Measurements from ENCODE around the gene SEPTIN6.

The SEPTIN6 gene

DNA sequence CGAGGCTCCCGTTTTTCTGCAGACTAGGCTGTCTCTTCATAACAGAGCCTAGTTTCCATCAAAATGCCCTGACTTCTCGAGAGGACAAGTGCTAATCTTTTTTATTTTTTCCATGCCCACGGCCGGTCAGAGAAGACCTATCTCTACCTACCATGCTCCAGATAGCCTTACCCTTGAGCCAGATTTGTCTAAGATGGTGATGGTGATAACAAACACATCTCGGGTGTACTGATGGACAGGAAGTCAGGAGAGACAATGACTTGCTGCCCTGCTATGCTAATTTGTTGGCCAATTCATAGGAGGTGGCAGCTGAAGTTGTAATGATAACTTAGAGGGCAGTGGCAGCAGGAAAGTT is 44.6 kb downstream of the SEPTIN6 start:
- DNase-seq (ENCODE audit: low read depth, low spot score) = no peak

DNA sequence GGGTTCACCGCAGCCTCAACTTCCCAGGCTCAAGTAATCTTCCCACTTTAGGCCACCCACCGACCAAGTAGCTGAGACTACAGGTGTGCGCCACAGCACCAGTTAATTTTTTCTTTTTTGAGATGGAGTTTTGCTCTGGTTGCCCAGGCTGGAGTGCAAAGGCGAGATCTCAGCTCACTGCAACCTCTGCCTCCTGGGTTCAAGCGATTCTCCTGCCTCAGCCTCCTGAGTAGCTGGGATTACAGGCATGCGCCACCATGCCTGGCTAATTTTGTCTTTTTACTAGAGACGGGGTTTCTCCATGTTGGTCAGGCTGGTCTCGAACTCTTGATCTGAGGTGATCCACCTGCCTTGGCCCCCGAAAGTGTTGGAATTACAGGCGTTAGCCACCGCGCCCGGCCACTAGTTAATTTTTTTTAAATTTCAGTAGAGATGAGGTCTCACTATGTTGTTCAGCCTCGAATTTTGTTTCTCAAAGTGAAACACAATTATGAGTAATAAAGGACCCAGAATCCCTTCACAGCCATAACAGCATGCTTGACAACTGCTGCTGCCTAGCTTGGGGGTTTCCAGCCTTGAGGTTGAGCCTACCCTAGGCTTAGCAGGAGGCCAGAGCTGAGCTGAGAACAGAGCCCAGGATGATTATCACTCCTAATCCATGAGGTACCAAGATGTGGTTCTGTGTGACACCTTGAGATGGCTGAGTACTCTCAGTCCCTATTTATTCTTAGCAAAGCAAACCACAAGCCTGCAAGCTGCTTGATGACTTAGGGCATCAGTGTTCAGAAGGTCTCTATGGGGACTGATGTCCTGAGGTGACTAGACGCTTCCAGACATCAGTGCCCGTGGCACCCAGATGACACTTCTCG is 45.2 kb downstream of the SEPTIN6 start:
- no peak for DNase-seq (ENCODE audit: low read depth, low spot score)

DNA sequence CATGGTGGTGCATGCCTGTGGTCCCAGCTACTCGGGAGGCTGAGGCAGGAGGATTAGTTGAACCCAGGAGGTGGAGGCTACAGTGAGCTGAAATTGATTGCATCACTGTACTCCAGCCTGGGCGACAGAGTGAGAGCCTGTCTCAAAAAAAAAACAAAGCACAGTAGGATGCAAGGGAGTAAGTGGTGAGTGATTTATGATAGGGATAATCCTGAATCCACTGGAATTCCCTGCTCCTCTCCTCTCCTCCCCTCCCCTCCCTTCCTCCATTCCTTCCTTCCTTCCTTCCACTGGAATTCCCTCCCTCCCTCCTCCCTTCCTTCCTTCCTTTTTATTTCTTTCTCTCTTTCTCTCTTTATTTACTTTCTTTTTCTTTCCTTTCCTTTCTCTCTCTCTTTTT is 45.9 kb downstream of the SEPTIN6 start:
- DNase-seq (ENCODE audit: low read depth, low spot score) = no peak

DNA sequence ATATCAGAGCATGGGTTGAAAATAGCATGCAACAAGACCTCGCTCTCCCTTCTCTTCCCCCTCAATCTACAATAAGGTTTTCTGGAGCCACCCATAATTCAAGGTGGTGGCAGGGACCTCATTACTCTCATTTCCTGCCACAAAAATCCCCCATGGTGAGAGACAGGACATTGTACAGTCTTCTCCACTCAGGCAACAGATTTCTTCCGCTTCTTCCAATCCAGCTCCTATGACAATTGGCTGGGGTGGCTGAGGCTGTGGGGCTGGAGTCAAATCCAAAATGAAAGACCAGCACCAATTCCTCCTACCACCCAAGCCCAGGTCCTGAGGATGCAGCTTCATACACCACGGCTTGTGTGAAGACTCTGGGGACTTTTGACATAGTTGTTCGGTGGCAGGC is 46.5 kb downstream of the SEPTIN6 start:
- no peak for DNase-seq (ENCODE audit: low read depth, low spot score)

DNA sequence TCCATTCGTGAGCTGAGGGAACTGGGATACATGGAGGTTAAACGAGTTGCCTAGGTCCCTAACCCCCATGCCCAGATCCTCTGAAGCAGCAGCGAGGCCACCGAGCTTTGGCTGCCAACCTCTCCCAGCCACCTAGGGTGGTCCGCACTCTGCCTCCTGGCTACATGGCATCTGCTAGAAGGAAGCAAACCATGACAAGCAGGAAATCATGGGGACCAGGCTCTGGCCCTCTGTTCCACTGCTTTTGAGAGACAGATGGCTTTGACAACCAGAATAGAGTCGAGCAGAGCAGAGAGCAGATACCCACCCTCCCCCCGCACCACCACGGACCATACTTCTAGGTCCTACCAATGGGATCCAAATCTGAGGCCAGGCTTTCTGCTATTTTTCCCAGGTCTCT is 49.3 kb downstream of the SEPTIN6 start:
- DNase-seq (ENCODE audit: low read depth, low spot score) = no peak
